BLaER1 (cell line): ENCODE data around the gene GNAT2.

ENCODE experiments used
- H3K27ac ChIP-seq: shearing (Covaris generic); formaldehyde crosslinking; 2 replicates; pipeline ENCODE4 v1.8.1; 2022
- H3K27me3 ChIP-seq: shearing (Covaris generic); formaldehyde crosslinking; 2 replicates; pipeline ENCODE4 v1.8.1; 2022
- H3K36me3 ChIP-seq: shearing (Covaris generic); formaldehyde crosslinking; 2 replicates; pipeline ENCODE4 v1.8.1; 2022
- H3K4me1 ChIP-seq: shearing (Covaris generic); formaldehyde crosslinking; 2 replicates; pipeline ENCODE4 v1.8.1; 2022
- H3K4me2 ChIP-seq: shearing (Covaris generic); formaldehyde crosslinking; 2 replicates; pipeline ENCODE4 v1.8.1; 2022
- H3K4me3 ChIP-seq: shearing (Covaris generic); formaldehyde crosslinking; 2 replicates; pipeline ENCODE4 v1.8.1; 2022
- H3K9ac ChIP-seq: shearing (Covaris generic); formaldehyde crosslinking; 2 replicates; pipeline ENCODE4 v1.8.1; 2022
- H3K9me3 ChIP-seq: shearing (Covaris generic); formaldehyde crosslinking; 2 replicates; pipeline ENCODE4 v1.8.1; 2022
- H4K20me1 ChIP-seq: shearing (Covaris generic); formaldehyde crosslinking; 2 replicates; pipeline ENCODE4 v1.8.1; 2022
- Cebpa-rat ChIP-seq: shearing (Covaris generic); IDR thresholded peaks from 2 replicates; pipeline ENCODE4 v1.8.1; 2022

Gene GNAT2

GRCh38 chr1:109613361-109614147 lies 5.9 kb downstream of the GNAT2 start:
- no peaks in the 10 kb centered on the region for H3K9me3 ChIP-seq
- no peaks in the 10 kb centered on the region for H3K27me3 ChIP-seq
- H3K36me3 ChIP-seq: no peaks in the 10 kb centered on the region
- no peak overlapping the region for H3K9ac ChIP-seq
- H3K4me2 ChIP-seq: peak overlapping the region; percentile 41
- H4K20me1 ChIP-seq: no peaks in the 10 kb centered on the region
- TF ChIP-seq Cebpa-rat: no peak
- H3K4me1 ChIP-seq: peaks cover 35% of the 10 kb centered on the region
- no peak overlapping the region for H3K27ac ChIP-seq
- H3K4me3 ChIP-seq: no peak overlapping the region

DNA sequence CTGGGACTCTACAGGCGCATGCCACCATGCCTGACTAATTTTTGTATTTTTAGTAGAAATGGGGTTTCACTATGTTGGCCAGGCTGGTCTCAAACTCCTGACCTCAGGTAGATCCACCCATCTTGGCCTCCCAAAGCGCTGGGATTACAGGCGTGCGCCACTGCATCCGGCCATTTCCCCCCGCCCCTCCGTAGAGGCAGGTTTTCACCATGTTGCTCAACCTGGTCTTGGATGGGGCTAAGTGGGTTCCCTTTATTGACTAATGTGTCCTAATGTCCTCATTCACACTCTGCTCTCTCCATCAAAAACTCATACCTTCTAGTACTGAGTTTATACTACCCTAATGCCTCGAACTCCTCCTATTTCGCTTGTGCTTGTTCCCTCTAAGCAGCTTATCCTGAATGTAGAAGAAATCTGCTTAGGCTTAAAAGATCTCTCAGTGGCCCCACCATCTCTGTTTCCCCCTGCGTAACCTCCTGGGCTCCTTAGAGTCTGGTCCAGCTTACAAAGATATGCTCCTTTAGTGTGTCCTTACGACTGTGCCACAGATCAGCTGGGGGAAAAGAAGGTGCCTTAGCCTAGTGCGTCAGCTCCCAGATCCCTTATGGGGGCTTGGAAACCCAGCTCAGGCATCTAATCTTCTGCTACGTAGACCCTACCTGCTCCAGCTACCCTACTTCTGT lies 8.0 kb downstream of the GNAT2 start:
- Histone ChIP-seq H3K4me3 (no peak overlapping the region), H3K4me2 (no peak overlapping the region), H3K9ac (no peak overlapping the region), H3K27me3 (no peaks in the 10 kb centered on the region), H3K9me3 (no peaks in the 10 kb centered on the region), H3K36me3 (no peaks in the 10 kb centered on the region), H4K20me1 (no peaks in the 10 kb centered on the region), H3K27ac (no peak overlapping the region), H3K4me1 (peaks cover 31% of the 10 kb centered on the region)
- no peak for TF ChIP-seq Cebpa-rat

DNA sequence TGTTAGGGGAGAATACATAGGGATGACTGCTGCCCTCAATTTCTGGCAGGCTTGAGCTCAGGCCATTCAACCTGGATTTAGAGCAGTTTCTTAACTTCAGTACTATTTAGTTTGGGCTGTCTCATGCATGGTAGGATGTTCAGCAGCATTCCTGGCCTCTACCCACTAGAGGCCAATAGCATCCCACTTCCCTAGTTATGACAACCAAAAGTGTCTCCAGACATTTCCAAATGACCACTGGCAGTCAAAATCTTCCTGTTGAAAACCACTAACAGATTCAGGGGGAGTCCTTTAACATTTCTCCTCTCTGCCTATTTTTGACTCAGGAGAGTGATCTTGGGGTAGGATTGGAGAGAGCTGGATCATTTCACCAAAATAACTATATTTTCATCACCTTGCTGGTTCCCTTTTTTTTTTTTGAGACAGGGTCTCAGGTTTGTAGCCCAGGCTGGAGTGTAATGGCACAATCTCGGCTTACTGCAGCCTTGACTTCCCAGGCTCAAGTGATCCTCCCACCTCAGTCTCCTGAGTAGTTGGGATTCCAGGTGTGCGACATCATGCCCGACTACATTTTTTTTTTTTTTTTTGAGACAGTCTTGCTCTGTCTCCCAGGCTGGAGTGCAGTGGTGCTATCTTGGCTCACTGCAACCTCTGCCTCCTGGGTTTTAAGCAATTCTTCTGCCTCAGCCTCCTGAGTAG lies 8.7 kb downstream of the GNAT2 start:
- H3K4me2 ChIP-seq: no peak overlapping the region
- no peak overlapping the region for H3K4me3 ChIP-seq
- no peaks in the 10 kb centered on the region for H3K9me3 ChIP-seq
- H3K36me3 ChIP-seq: no peaks in the 10 kb centered on the region
- no peak overlapping the region for H3K9ac ChIP-seq
- H3K27ac ChIP-seq: no peak overlapping the region
- TF ChIP-seq Cebpa-rat: no peak
- no peaks in the 10 kb centered on the region for H4K20me1 ChIP-seq
- peaks cover 24% of the 10 kb centered on the region for H3K4me1 ChIP-seq
- no peaks in the 10 kb centered on the region for H3K27me3 ChIP-seq

GRCh38 chr1:109609881-109610280 lies 9.5 kb downstream of the GNAT2 start:
- Histone ChIP-seq H3K9me3 (no peaks in the 10 kb centered on the region), H3K27me3 (no peaks in the 10 kb centered on the region), H3K27ac (no peak overlapping the region), H3K4me3 (no peak overlapping the region), H4K20me1 (no peaks in the 10 kb centered on the region), H3K4me2 (no peak overlapping the region), H3K9ac (no peak overlapping the region), H3K36me3 (no peaks in the 10 kb centered on the region), H3K4me1 (peaks cover 15% of the 10 kb centered on the region)
- TF ChIP-seq Cebpa-rat: no peak

- Histone ChIP-seq H4K20me1 (no peaks in the 10 kb centered on the region), H3K27me3 (no peaks in the 10 kb centered on the region), H3K9ac (no peak overlapping the region), H3K4me3 (no peak overlapping the region), H3K9me3 (no peaks in the 10 kb centered on the region), H3K4me2 (no peak overlapping the region), H3K4me1 (no peaks in the 10 kb centered on the region), H3K27ac (no peak overlapping the region), H3K36me3 (no peaks in the 10 kb centered on the region)
- TF ChIP-seq Cebpa-rat: no peak
Measured at GRCh38 chr1:109605381-109605780, 14.0 kb downstream of the GNAT2 start.

- H3K9me3 ChIP-seq: no peaks in the 10 kb centered on the region
- H3K27ac ChIP-seq: no peak overlapping the region
- TF ChIP-seq Cebpa-rat: no peak
- H3K9ac ChIP-seq: no peak overlapping the region
- H4K20me1 ChIP-seq: no peaks in the 10 kb centered on the region
- H3K4me2 ChIP-seq: no peak overlapping the region
- H3K36me3 ChIP-seq: no peaks in the 10 kb centered on the region
- H3K4me3 ChIP-seq: no peak overlapping the region
- H3K4me1 ChIP-seq: peaks cover 16% of the 10 kb centered on the region
- H3K27me3 ChIP-seq: no peaks in the 10 kb centered on the region
Measured at GRCh38 chr1:109603229-109603628, 16.2 kb downstream of the GNAT2 start.

GRCh38 chr1:109598655-109599054 lies 20.8 kb downstream of the GNAT2 start:
- H3K9me3 ChIP-seq: no peaks in the 10 kb centered on the region
- no peaks in the 10 kb centered on the region for H4K20me1 ChIP-seq
- no peaks in the 10 kb centered on the region for H3K27me3 ChIP-seq
- H3K4me3 ChIP-seq: no peak overlapping the region
- no peak for TF ChIP-seq Cebpa-rat
- H3K9ac ChIP-seq: no peak overlapping the region
- H3K4me2 ChIP-seq: no peak overlapping the region
- H3K4me1 ChIP-seq: peaks cover 16% of the 10 kb centered on the region
- no peak overlapping the region for H3K27ac ChIP-seq
- H3K36me3 ChIP-seq: peaks cover 28% of the 10 kb centered on the region

GRCh38 chr1:109598156-109598555 lies 21.3 kb downstream of the GNAT2 start:
- H3K27ac ChIP-seq: no peak overlapping the region

GRCh38 chr1:109595531-109595930 lies 23.9 kb downstream of the GNAT2 start:
- H3K4me2 ChIP-seq: no peak overlapping the region
- H3K4me1 ChIP-seq: peaks cover 16% of the 10 kb centered on the region
- H3K27ac ChIP-seq: no peak overlapping the region
- TF ChIP-seq Cebpa-rat: no peak
- H3K9ac ChIP-seq: no peak overlapping the region
- H3K4me3 ChIP-seq: no peak overlapping the region
- no peaks in the 10 kb centered on the region for H3K9me3 ChIP-seq
- H3K36me3 ChIP-seq: peaks cover 55% of the 10 kb centered on the region
- no peaks in the 10 kb centered on the region for H3K27me3 ChIP-seq
- no peaks in the 10 kb centered on the region for H4K20me1 ChIP-seq

More at GRCh38 chr1:109598156-109598555, 21.3 kb downstream of the GNAT2 start:
- Histone ChIP-seq H3K9me3 (no peaks in the 10 kb centered on the region), H3K4me3 (no peak overlapping the region), H3K27me3 (no peaks in the 10 kb centered on the region), H3K36me3 (peaks cover 33% of the 10 kb centered on the region), H3K9ac (no peak overlapping the region), H3K4me2 (no peak overlapping the region), H3K4me1 (peaks cover 16% of the 10 kb centered on the region), H4K20me1 (no peaks in the 10 kb centered on the region)
- no peak for TF ChIP-seq Cebpa-rat

DNA sequence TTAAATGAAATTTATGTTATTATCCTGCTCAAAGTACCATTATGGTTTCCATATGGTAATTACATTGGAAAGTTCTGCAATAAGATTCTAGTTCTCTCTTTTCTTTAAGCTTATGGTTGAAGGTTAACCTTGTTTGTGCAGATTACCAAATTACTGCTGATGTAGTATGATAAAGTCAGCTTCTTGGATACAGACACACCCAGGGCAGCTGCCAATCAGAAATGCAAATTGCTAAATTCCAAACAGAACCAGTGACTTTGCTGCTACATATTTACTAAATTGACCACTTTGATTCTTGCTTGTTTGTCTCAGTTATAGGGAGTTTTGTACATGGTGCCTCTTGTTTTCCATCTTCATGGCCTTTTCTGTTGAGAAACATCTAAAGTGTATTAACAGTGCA lies 26.5 kb downstream of the GNAT2 start:
- Histone ChIP-seq H3K27me3 (no peaks in the 10 kb centered on the region), H3K27ac (no peak overlapping the region), H4K20me1 (no peaks in the 10 kb centered on the region), H3K9me3 (no peaks in the 10 kb centered on the region), H3K4me2 (no peak overlapping the region), H3K4me3 (no peak overlapping the region), H3K9ac (no peak overlapping the region), H3K4me1 (no peaks in the 10 kb centered on the region), H3K36me3 (peaks cover 81% of the 10 kb centered on the region)
- TF ChIP-seq Cebpa-rat: no peak
